GM19452 (cell line): ENCODE measurements around the gene RYR3.

Experiments used
- ATAC-seq: cut with Tn5 transposase; IDR thresholded peaks from one replicate; pipeline ENCODE4 v1.9.1; 2021; ENCODE audit not compliant: unreplicated experiment

Gene RYR3

GRCh38 chr15:33500432-33501195 lies 189.8 kb downstream of the RYR3 start:
- no peak for ATAC-seq

GRCh38 chr15:33503681-33504080 lies 192.9 kb downstream of the RYR3 start:
- no peak for ATAC-seq

- ATAC-seq, result no peak
Measured at GRCh38 chr15:33506781-33507296, 196.1 kb downstream of the RYR3 start.

GRCh38 chr15:33508703-33509102 lies 197.9 kb downstream of the RYR3 start:
- ATAC-seq, result no peak

- ATAC-seq, result no peak
Measured at GRCh38 chr15:33515121-33515520, 204.4 kb downstream of the RYR3 start.

GRCh38 chr15:33516563-33516962 lies 205.8 kb downstream of the RYR3 start:
- no peak for ATAC-seq

- ATAC-seq, result no peak
Measured at GRCh38 chr15:33517944-33518343, 207.2 kb downstream of the RYR3 start.

- ATAC-seq, result no peak
Measured at GRCh38 chr15:33518421-33518820, 207.7 kb downstream of the RYR3 start.

GRCh38 chr15:33524274-33524673 lies 213.5 kb downstream of the RYR3 start:
- no peak for ATAC-seq

GRCh38 chr15:33526532-33526931 lies 215.8 kb downstream of the RYR3 start:
- ATAC-seq, result no peak

GRCh38 chr15:33533197-33533596 lies 222.4 kb downstream of the RYR3 start:
- ATAC-seq, result no peak

GRCh38 chr15:33534642-33535041 lies 223.9 kb downstream of the RYR3 start:
- no peak for ATAC-seq

GRCh38 chr15:33535135-33535534 lies 224.4 kb downstream of the RYR3 start:
- no peak for ATAC-seq

GRCh38 chr15:33539825-33540573 lies 229.2 kb downstream of the RYR3 start:
- no peak for ATAC-seq

GRCh38 chr15:33543957-33544356 lies 233.2 kb downstream of the RYR3 start:
- ATAC-seq, result no peak

- ATAC-seq, result no peak
Measured at GRCh38 chr15:33545866-33546265, 235.1 kb downstream of the RYR3 start.

GRCh38 chr15:33547876-33548275 lies 237.1 kb downstream of the RYR3 start:
- no peak for ATAC-seq

GRCh38 chr15:33551860-33552259 lies 241.1 kb downstream of the RYR3 start:
- ATAC-seq, result no peak

- ATAC-seq, result no peak
Measured at GRCh38 chr15:33553157-33553556, 242.4 kb downstream of the RYR3 start.

- no peak for ATAC-seq
Measured at GRCh38 chr15:33559207-33559890, 248.6 kb downstream of the RYR3 start.

- no peak for ATAC-seq
Measured at GRCh38 chr15:33561407-33561806, 250.6 kb downstream of the RYR3 start.

- ATAC-seq, result no peak
Measured at GRCh38 chr15:33561967-33562366, 251.2 kb downstream of the RYR3 start.
